ENCODE results near the gene CDC42BPG.

The CDC42BPG gene

GRCh38 chr11:64882243-64882642 is 37.8 kb upstream of the CDC42BPG start:
- Histone ChIP-seq H3K4me3 (no peak overlapping the region), H3K4me2 (peak overlapping the region in 8 of 11 experiments; percentile 3 to 98 (median 47); a peak in 6 of 22 replicates), H3K27me3 (no peaks in the 10 kb centered on the region), H3K9ac (peak overlapping the region in 1 of 11 experiments; percentile 41; a peak in 1 of 22 replicates), H3K27ac (peak overlapping the region in 3 of 11 experiments; percentile 8 to 55 (median 49); a peak in 5 of 22 replicates), H4K20me1 (peaks cover 6 to 11% (median 9%) of the 10 kb centered on the region in 11 experiments), H3K9me3 (replicated peaks in 1 of 11) (no peaks in the 10 kb centered on the region), H3K4me1 (peaks cover 72 to 81% (median 77%) of the 10 kb centered on the region in 10 experiments), H3K36me3 (no peaks in the 10 kb centered on the region)
- TF ChIP-seq Cebpa-rat (IDR thresholded peaks at IDR 0.05) = no peak

- peaks cover 76 to 83% (median 80%) of the 10 kb centered on the region in 10 experiments for H3K4me1 ChIP-seq
- TF ChIP-seq Cebpa-rat (IDR thresholded peaks at IDR 0.05) = no peak
Measured at GRCh38 chr11:64881476-64881875, 37.0 kb upstream of the CDC42BPG start.

GRCh38 chr11:64880240-64881001 is 36.0 kb upstream of the CDC42BPG start:
- TF ChIP-seq Cebpa-rat (IDR thresholded peaks at IDR 0.05) = no peak
- Histone ChIP-seq H3K4me2 (peak overlapping the region; percentile 82 to 99 (median 93)), H3K4me3 (peak overlapping the region; percentile 5 to 98 (median 76); a peak in 15 of 20 replicates)

More at GRCh38 chr11:64881476-64881875, 37.0 kb upstream of the CDC42BPG start:
- peak overlapping the region; percentile 82 to 99 (median 93) for H3K4me2 ChIP-seq
- peaks cover 14 to 19% (median 17%) of the 10 kb centered on the region in 11 experiments for H4K20me1 ChIP-seq
- no peaks in the 10 kb centered on the region for H3K27me3 ChIP-seq
- H3K27ac ChIP-seq = peak overlapping the region in 2 of 11 experiments; percentile 94 to 95; a peak in 1 of 22 replicates
- no peaks in the 10 kb centered on the region for H3K9me3 ChIP-seq (replicated peaks in 1 of 11)
- peaks cover 0 to 4% (median 0%) of the 10 kb centered on the region in 11 experiments; a peak in 2 of 22 replicates for H3K36me3 ChIP-seq
- no peak overlapping the region for H3K4me3 ChIP-seq
- H3K9ac ChIP-seq = no peak overlapping the region

GRCh38 chr11:64879244-64879900 is 34.9 kb upstream of the CDC42BPG start:
- no peaks in the 10 kb centered on the region for H3K9me3 ChIP-seq (replicated peaks in 1 of 11)
- H3K4me1 ChIP-seq = peaks cover 76 to 85% (median 81%) of the 10 kb centered on the region in 10 experiments
- H3K36me3 ChIP-seq = peaks cover 0 to 21% (median 5%) of the 10 kb centered on the region in 11 experiments; a peak in 8 of 22 replicates
- H3K4me3 ChIP-seq = peak overlapping the region; percentile 72 to 98 (median 88)
- H3K9ac ChIP-seq = peak overlapping the region; percentile 82 to 93 (median 87)
- H4K20me1 ChIP-seq = peaks cover 35 to 40% (median 38%) of the 10 kb centered on the region in 11 experiments
- peak overlapping the region; percentile 82 to 99 (median 93) for H3K4me2 ChIP-seq
- no peaks in the 10 kb centered on the region for H3K27me3 ChIP-seq
- TF ChIP-seq Cebpa-rat (IDR thresholded peaks at IDR 0.05) = no peak
- peak overlapping the region; percentile 91 to 95 (median 93) for H3K27ac ChIP-seq

More at GRCh38 chr11:64880240-64881001, 36.0 kb upstream of the CDC42BPG start:
- Histone ChIP-seq H3K4me1 (peaks cover 76 to 85% (median 81%) of the 10 kb centered on the region in 10 experiments), H4K20me1 (peaks cover 24 to 29% (median 28%) of the 10 kb centered on the region in 11 experiments), H3K9me3 (replicated peaks in 1 of 11) (no peaks in the 10 kb centered on the region), H3K36me3 (peaks cover 0 to 11% (median 0%) of the 10 kb centered on the region in 11 experiments; a peak in 2 of 22 replicates), H3K9ac (peak overlapping the region; percentile 51 to 93 (median 87); a peak in 20 of 22 replicates), H3K27me3 (no peaks in the 10 kb centered on the region), H3K27ac (peak overlapping the region in 10 of 11 experiments; percentile 91 to 95 (median 93); a peak in 21 of 22 replicates)

- Histone ChIP-seq H3K36me3 (peaks cover 0 to 24% (median 5%) of the 10 kb centered on the region in 11 experiments; a peak in 13 of 22 replicates), H3K9me3 (replicated peaks in 1 of 11) (no peaks in the 10 kb centered on the region), H4K20me1 (peaks cover 40 to 47% (median 42%) of the 10 kb centered on the region in 11 experiments), H3K4me2 (peak within 1 kb of the TSS; percentile 96 to 100 (median 98)), H3K4me3 (peak within 1 kb of the TSS; percentile 74 to 98 (median 90)), H3K27me3 (no peaks in the 10 kb centered on the region), H3K27ac (peak within 1 kb of the TSS; percentile 91 to 98 (median 93)), H3K9ac (peak within 1 kb of the TSS; percentile 83 to 93 (median 88)), H3K4me1 (peaks cover 76 to 85% (median 81%) of the 10 kb centered on the region in 10 experiments)
- no peak for TF ChIP-seq Cebpa-rat (IDR thresholded peaks at IDR 0.05)
Measured at GRCh38 chr11:64878494-64879243, 34.2 kb upstream of the CDC42BPG start, which contains the start of gene EHD1. Gene EHD1 (minus strand): TSS chr11:64878621. CDS start chr11:64878464, 157 bp downstream.

GRCh38 chr11:64878223-64878493 is 33.7 kb upstream of the CDC42BPG start:
- peaks cover 45 to 52% (median 47%) of the 10 kb centered on the region in 11 experiments for H4K20me1 ChIP-seq
- TF ChIP-seq Cebpa-rat (IDR thresholded peaks at IDR 0.05) = no peak
- H3K27ac ChIP-seq = peak overlapping the region; percentile 62 to 98 (median 77); a peak in 21 of 22 replicates
- no peaks in the 10 kb centered on the region for H3K9me3 ChIP-seq (replicated peaks in 1 of 11)
- peak overlapping the region; percentile 96 to 100 (median 98) for H3K4me2 ChIP-seq
- peaks cover 5 to 29% (median 10%) of the 10 kb centered on the region in 11 experiments for H3K36me3 ChIP-seq
- H3K9ac ChIP-seq = peak overlapping the region; percentile 83 to 92 (median 86)
- H3K4me3 ChIP-seq = peak overlapping the region; percentile 74 to 98 (median 90)
- peaks cover 76 to 85% (median 81%) of the 10 kb centered on the region in 10 experiments for H3K4me1 ChIP-seq
- no peaks in the 10 kb centered on the region for H3K27me3 ChIP-seq

- H3K36me3 ChIP-seq = peaks cover 11 to 35% (median 15%) of the 10 kb centered on the region in 11 experiments
- no peaks in the 10 kb centered on the region for H3K27me3 ChIP-seq
- H3K27ac ChIP-seq = peak overlapping the region; percentile 62 to 98 (median 77); a peak in 21 of 22 replicates
- peak overlapping the region; percentile 74 to 98 (median 90) for H3K4me3 ChIP-seq
- H3K4me2 ChIP-seq = peak overlapping the region; percentile 96 to 100 (median 98)
- H3K9me3 ChIP-seq (replicated peaks in 1 of 11) = no peaks in the 10 kb centered on the region
- TF ChIP-seq Cebpa-rat (IDR thresholded peaks at IDR 0.05) = no peak
- H3K9ac ChIP-seq = peak overlapping the region; percentile 83 to 92 (median 86)
- peaks cover 50 to 57% (median 53%) of the 10 kb centered on the region in 11 experiments for H4K20me1 ChIP-seq
- H3K4me1 ChIP-seq = peaks cover 78 to 85% (median 81%) of the 10 kb centered on the region in 10 experiments
Measured at GRCh38 chr11:64877390-64878222, 33.2 kb upstream of the CDC42BPG start.

Data from BLaER1 treated with 17β-estradiol and CSF1 and Interleukin-3, amounts not matched to agents 10 nM and 100 nM (cell line).